ENCODE data around the gene KIF5C. TPM values are rescaled to one million over a fixed set of nuclear protein-coding genes. Genes with fewer than 3 reads are reported as not detected.

Gene KIF5C
- total RNA-seq, 1 experiment from 2014 or later: 1.6 TPM

DNA sequence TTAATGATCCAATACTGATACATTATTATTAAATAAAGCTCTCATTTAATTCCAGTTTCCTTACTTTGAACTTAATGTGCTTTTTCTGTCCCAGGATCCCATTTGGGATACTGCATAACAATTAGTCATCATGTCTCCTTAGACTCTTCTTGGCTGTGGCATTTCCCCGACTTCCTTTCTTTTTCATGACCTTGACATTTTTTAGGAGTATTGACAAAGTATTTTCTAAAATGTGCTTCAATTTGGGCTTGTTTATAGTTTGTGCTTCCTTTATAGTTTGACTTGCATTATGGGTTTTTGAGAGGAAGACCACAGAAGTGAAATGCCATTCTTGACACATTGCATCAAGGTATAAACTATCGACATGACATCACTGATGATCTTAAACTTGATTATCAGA lies 46.1 kb upstream of the KIF5C start:
- ATAC-seq: no peak
- no TSS peak for BruUV-seq (replicated peaks)
- POLR2A ChIA-PET: no interaction called here

DNA sequence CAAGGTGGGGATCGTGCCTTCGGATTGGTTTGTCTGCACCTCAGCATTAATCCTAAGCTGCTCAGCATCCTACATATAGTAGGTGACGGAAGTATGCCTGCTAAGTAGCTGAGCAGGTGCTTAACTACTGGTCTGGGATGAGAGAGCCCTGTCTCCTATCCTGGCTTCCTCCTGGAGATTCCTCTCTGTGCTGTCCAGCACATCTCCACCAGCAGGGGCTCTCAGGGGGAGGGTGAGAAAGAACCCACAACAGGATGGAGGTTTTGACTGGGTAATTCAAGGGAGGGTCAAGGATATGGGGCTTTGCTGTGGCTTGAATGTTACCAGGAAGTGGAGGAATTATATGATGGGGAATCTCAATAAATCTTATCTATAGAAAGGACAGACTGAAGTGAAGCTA lies 45.4 kb upstream of the KIF5C start:
- no TSS peak for BruUV-seq (replicated peaks)
- Histone ChIP-seq H3K27ac (ENCODE audit: low read length) (no peak overlapping the region), H3K4me1 (ENCODE audit: control insufficient read depth, insufficient read depth, low read length) (no peaks in the 10 kb centered on the region), H3K9me3 (ENCODE audit: control insufficient read depth, insufficient read depth, low read depth, low read length) (no peaks in the 10 kb centered on the region), H3K27me3 (ENCODE audit: control insufficient read depth, insufficient read depth, low read length) (peaks cover 2% of the 10 kb centered on the region; the same call in 1 of the 2 replicates), H3K4me3 (ENCODE audit: low read depth in 2 of 2, low read length in 2 of 2) (no peak overlapping the region), H3K36me3 (ENCODE audit: control insufficient read depth, insufficient read depth, low read length) (no peaks in the 10 kb centered on the region)
- DNase-seq (ENCODE audit: low read depth, low spot score) (no peak), ATAC-seq (no peak)
- in situ Hi-C loops (cut with HindIII; ENCODE audit: low pct_unique_long_range_greater_than_20kb, low sequenced_read_pairs): no loop called here
- TF ChIP-seq SIN3A (IDR thresholded peaks at IDR 0.05; ENCODE audit: borderline replicate concordance, insufficient read depth, low read depth, low read length) (no peak), REST (IDR thresholded peaks at IDR 0.05; ENCODE audit: insufficient read depth in 1 of 2, low read depth in 2 of 2, low read length in 1 of 2) (0 out of 4 replicates have a peak, but pooled peaks of 1 of the 2 experiments have one; percentile 17)
- ChIA-PET CTCF (no interaction called here), POLR2A (no interaction called here)
- intact Hi-C loops (cut with micrococcal nuclease; ENCODE audit: unreplicated experiment): no loop called here

More for the DNA sequence above, 46.1 kb upstream of the KIF5C start:
- CTCF ChIA-PET: no interaction called here
- intact Hi-C loops (cut with micrococcal nuclease; ENCODE audit: unreplicated experiment) (no loop called here), in situ Hi-C loops (cut with HindIII; ENCODE audit: low pct_unique_long_range_greater_than_20kb, low sequenced_read_pairs) (no loop called here)
- no peak for DNase-seq (ENCODE audit: low read depth, low spot score)
- Histone ChIP-seq H3K36me3 (ENCODE audit: control insufficient read depth, insufficient read depth, low read length) (no peaks in the 10 kb centered on the region), H3K4me3 (ENCODE audit: low read depth in 2 of 2, low read length in 2 of 2) (no peak overlapping the region), H3K9me3 (ENCODE audit: control insufficient read depth, insufficient read depth, low read depth, low read length) (no peaks in the 10 kb centered on the region), H3K4me1 (ENCODE audit: control insufficient read depth, insufficient read depth, low read length) (no peaks in the 10 kb centered on the region), H3K27ac (ENCODE audit: low read length) (no peak overlapping the region), H3K27me3 (ENCODE audit: control insufficient read depth, insufficient read depth, low read length) (peaks cover 2% of the 10 kb centered on the region; the same call in 1 of the 2 replicates)
- TF ChIP-seq TCF7L2 (IDR thresholded peaks at IDR 0.05; ENCODE audit: low read depth, low read length): no peak
- no peak for TF ChIP-seq REST (IDR thresholded peaks at IDR 0.05; ENCODE audit: insufficient read depth in 1 of 2, low read depth in 2 of 2, low read length in 1 of 2)
- TF ChIP-seq POLR2AphosphoS5 (IDR thresholded peaks at IDR 0.05; ENCODE audit: low read depth, low read length): no peak

GRCh38 chr2:148832637-148833036 lies 42.4 kb upstream of the KIF5C start:
- BruUV-seq (replicated peaks): no TSS peak
- no peak overlapping the region for H3K4me3 ChIP-seq (ENCODE audit: low read depth in 2 of 2, low read length in 2 of 2)
- CTCF ChIA-PET: no interaction called here
- TF ChIP-seq TCF7L2 (IDR thresholded peaks at IDR 0.05; ENCODE audit: low read depth, low read length): no peak
- no peak for TF ChIP-seq SIN3A (IDR thresholded peaks at IDR 0.05; ENCODE audit: borderline replicate concordance, insufficient read depth, low read depth, low read length)
- no peak for TF ChIP-seq CTCF (IDR thresholded peaks at IDR 0.05)
- TF ChIP-seq REST (IDR thresholded peaks at IDR 0.05; ENCODE audit: insufficient read depth in 1 of 2, low read depth in 2 of 2, low read length in 1 of 2): no peak
- TF ChIP-seq POLR2AphosphoS5 (IDR thresholded peaks at IDR 0.05; ENCODE audit: low read depth, low read length): no peak
- POLR2A ChIA-PET: interaction anchor here (0.6 kb wide), 1 partner anchor 33 kb away, joined by 3 read pairs; no protein-coding TSS in a partner anchor
- no peak overlapping the region for H3K27ac ChIP-seq (ENCODE audit: low read length)
- ATAC-seq: no peak
- in situ Hi-C loops (cut with HindIII; ENCODE audit: low pct_unique_long_range_greater_than_20kb, low sequenced_read_pairs) (no loop called here), intact Hi-C loops (cut with micrococcal nuclease; ENCODE audit: unreplicated experiment) (no loop called here)
- DNase-seq (ENCODE audit: low read depth, low spot score): no peak
- H3K27me3 ChIP-seq (ENCODE audit: control insufficient read depth, insufficient read depth, low read length): peaks cover 4% of the 10 kb centered on the region; the same call in 1 of the 2 replicates
- no peaks in the 10 kb centered on the region for H3K4me1 ChIP-seq (ENCODE audit: control insufficient read depth, insufficient read depth, low read length)
- H3K36me3 ChIP-seq (ENCODE audit: control insufficient read depth, insufficient read depth, low read length): no peaks in the 10 kb centered on the region
- no peaks in the 10 kb centered on the region for H3K9me3 ChIP-seq (ENCODE audit: control insufficient read depth, insufficient read depth, low read depth, low read length)

Data from Panc1 (cell line).